Transverse colon (tissue), 4 donors: ENCODE data around the gene C2CD4B. TPM values are rescaled to one million over a fixed set of nuclear protein-coding genes. Genes with fewer than 3 reads are reported as not detected.
A peak's percentile ranks its signal among the peaks of the same experiment; 100 is the strongest.

Experiments used
- DNase-seq: peaks from one replicate; pipeline ENCODE4 v3.0.0-alpha.2; 2019
- H3K27ac ChIP-seq, 4 donors: fragments of 200-600 bp; sonication (generic); 2 replicates each; pipeline ENCODE4 v1.5.1; 2016 to 2018; ENCODE audit warnings: inconsistent platforms in 4 of 4
- H3K27me3 ChIP-seq: fragments of 200-600 bp; sonication (generic); 2 replicates; pipeline ENCODE4 v1.5.1; 2017; ENCODE audit warnings: inconsistent platforms
- H3K36me3 ChIP-seq, 4 donors: fragments of 200-600 bp; sonication (generic); 2 replicates each; pipeline ENCODE4 v1.5.1; 2017 to 2019; ENCODE audit warnings: inconsistent platforms in 4 of 4
- H3K4me1 ChIP-seq, 4 donors: fragments of 200-600 bp; sonication (generic); 2 replicates each; pipeline ENCODE4 v1.5.1; 2017 to 2020; ENCODE audit warnings: inconsistent platforms in 4 of 4
- H3K4me3 ChIP-seq, 4 donors: fragments of 200-600 bp; sonication (generic); 1 replicate in 1 of 4; 2 replicates in 3 of 4; pipeline versions ENCODE4 v1.5.1 to v1.6.1; 2017 to 2019; ENCODE audit warnings: inconsistent platforms in 4 of 4
- H3K9me3 ChIP-seq, 2 donors: fragments of 200-600 bp; sonication (generic); 2 replicates each; pipeline ENCODE4 v1.5.1; 2017 to 2019; ENCODE audit warnings: inconsistent platforms in 2 of 2
- CTCF ChIP-seq, 5 experiments: fragments of 200-600 bp in 3 of 5; fragments of 450-650 bp in 2 of 5; sonication (generic) in 3 of 5; IDR thresholded peaks; 1 replicate in 2 of 5; 2 replicates in 3 of 5; pipeline ENCODE4 v1.5.1; 2016 to 2017; ENCODE audit warnings: antibody characterized with exemption in 5 of 5, inconsistent platforms in 3 of 5, mild to moderate bottlenecking in 2 of 5, moderate library complexity in 1 of 5
- EP300 ChIP-seq: sonication (generic); formaldehyde crosslinking; IDR thresholded peaks from one replicate; pipeline ENCODE4 v1.6.1; 2017; ENCODE audit warnings: antibody characterized with exemption, low read depth
- POLR2A ChIP-seq: fragments of 450-650 bp; IDR thresholded peaks from one replicate; pipeline ENCODE4 v1.6.1; 2016; ENCODE audit warnings: antibody characterized with exemption, mild to moderate bottlenecking, moderate library complexity
- POLR2AphosphoS5 ChIP-seq, 3 donors: sonication (generic); formaldehyde crosslinking; IDR thresholded peaks; one replicate each; pipeline ENCODE4 v1.6.1; 2016; ENCODE audit warnings: antibody characterized with exemption in 3 of 3
- WGBS, 2 donors: methylation state at CpG; one replicate each; pipeline ENCODE4 v1.1.5; 2018; ENCODE audit warnings: low coverage in 1 of 2; 5-methylcytosine and 5-hydroxymethylcytosine counted together
- in situ Hi-C, 4 donors: fragments of 200-750 bp; cut with MboI; loops; one replicate each; pipeline versions ENCODE4 v1.15.0 to v1.15.1; 2017; ENCODE audit warnings: low sequenced_read_pairs in 3 of 4, low pct_ligation_motif_present in 1 of 4, low pct_unique_long_range_greater_than_20kb in 1 of 4
- intact Hi-C: fragments of 100-400 bp; cut with DNase I; formaldehyde crosslinking; loops from one replicate; pipeline ENCODE4 v1.15.1; 2023; ENCODE audit warnings: low total_unique reads
- total RNA-seq, 4 donors: library from RNA; depleted of rRNA; stranded (reverse); fragments of >200 nt; gene quantifications; one replicate each; pipeline ENCODE4 v1.1.0, GENCODE V29; 2016

Gene C2CD4B
- total RNA-seq, 4 donors from 2014 or later = 2.5 to 29.9 (median 2.7) TPM; not detected in 1

- Histone ChIP-seq H3K27me3 (peaks cover 64% of the 10 kb centered on the region), H3K9me3 (no peaks in the 10 kb centered on the region), H3K27ac (peak overlapping the region in 1 of 4 donors; percentile 22), H3K36me3 (no peaks in the 10 kb centered on the region), H3K4me3 (no peak overlapping the region), H3K4me1 (peaks cover 0 to 20% (median 17%) of the 10 kb centered on the region in 4 donors)
- in situ Hi-C loops = no loop called here
- DNase-seq = no peak
- 66% methylated on average over 6 to 11 of the region's 11 CpGs for WGBS, 2 donors
- intact Hi-C loops = no loop called here
- TF ChIP-seq EP300 (no peak), POLR2A (no peak), CTCF (IDR thresholded peaks at IDR 0.05) (no peak), POLR2AphosphoS5 (IDR thresholded peaks at IDR 0.05) (no peak)
Measured at GRCh38 chr15:62165793-62166375, 799 bp upstream of the C2CD4B start.

GRCh38 chr15:62164396-62165103 lies 535 bp downstream of the C2CD4B start:
- intact Hi-C loops (no loop called here), in situ Hi-C loops (no loop called here)
- DNase-seq = peak; percentile 15

GRCh38 chr15:62164014-62164395 lies 1.1 kb downstream of the C2CD4B start:
- DNase-seq = peak; percentile 14
- TF ChIP-seq CTCF (IDR thresholded peaks at IDR 0.05) (no peak), POLR2A (no peak), POLR2AphosphoS5 (IDR thresholded peaks at IDR 0.05) (no peak), EP300 (no peak)
- in situ Hi-C loops = no loop called here
- Histone ChIP-seq H3K27me3 (peaks cover 79% of the 10 kb centered on the region), H3K27ac (peak overlapping the region in 3 of 4 donors; percentile 16 to 45 (median 43)), H3K4me1 (peaks cover 0 to 20% (median 17%) of the 10 kb centered on the region in 4 donors), H3K36me3 (no peaks in the 10 kb centered on the region), H3K4me3 (peak overlapping the region in 3 of 4 donors; percentile 38 to 59 (median 45)), H3K9me3 (no peaks in the 10 kb centered on the region)
- no CpG with 5 or more reads among the region's 52 CpGs for WGBS, 2 donors
- intact Hi-C loops = no loop called here

More at GRCh38 chr15:62164396-62165103, 535 bp downstream of the C2CD4B start:
- H3K9me3 ChIP-seq = no peaks in the 10 kb centered on the region
- peaks cover 76% of the 10 kb centered on the region for H3K27me3 ChIP-seq
- peaks cover 0 to 20% (median 17%) of the 10 kb centered on the region in 4 donors for H3K4me1 ChIP-seq
- peak overlapping the region in 3 of 4 donors; percentile 16 to 61 (median 46) for H3K27ac ChIP-seq
- H3K4me3 ChIP-seq = peak overlapping the region in 3 of 4 donors; percentile 38 to 59 (median 45)
- TF ChIP-seq POLR2A (no peak), EP300 (no peak), CTCF (IDR thresholded peaks at IDR 0.05) (no peak), POLR2AphosphoS5 (IDR thresholded peaks at IDR 0.05) (no peak)
- no peaks in the 10 kb centered on the region for H3K36me3 ChIP-seq
- WGBS, 2 donors = 5% methylated on average over 31 of the region's 98 CpGs; no CpG with 5 or more reads in 1 of the 2 donors

GRCh38 chr15:62163397-62164013 lies 1.6 kb downstream of the C2CD4B start:
- intact Hi-C loops (no loop called here), in situ Hi-C loops (no loop called here)
- H3K4me3 ChIP-seq = peak overlapping the region in 3 of 4 donors; percentile 38 to 59 (median 45)
- H3K27ac ChIP-seq = peak overlapping the region in 3 of 4 donors; percentile 16 to 45 (median 43)
- H3K36me3 ChIP-seq = no peaks in the 10 kb centered on the region
- H3K27me3 ChIP-seq = peaks cover 79% of the 10 kb centered on the region
- peaks cover 0 to 3% of the 10 kb centered on the region in 2 donors for H3K9me3 ChIP-seq
- H3K4me1 ChIP-seq = peaks cover 0 to 20% (median 17%) of the 10 kb centered on the region in 4 donors
- no peak for DNase-seq
- TF ChIP-seq CTCF (IDR thresholded peaks at IDR 0.05) (no peak), POLR2A (no peak), EP300 (no peak), POLR2AphosphoS5 (IDR thresholded peaks at IDR 0.05) (no peak)
- WGBS, 2 donors = 48 to 60% methylated on average over 10 to 17 of the region's 29 CpGs
